ENCODE measurements around the gene ARVCF. TPM values are rescaled to one million over a fixed set of nuclear protein-coding genes. Genes with fewer than 3 reads are reported as not detected.

Gene ARVCF
- total RNA-seq, 1 donor from 2014 or later, result 19.2 TPM

GRCh38 chr22:19962246-19962908 lies 54.2 kb downstream of the ARVCF start:
- peak overlapping the region; percentile 7 for H3K4me3 ChIP-seq (ENCODE audit: low read depth, low read length)
- DNase-seq (ENCODE audit: low read depth) (peak; percentile 79), FAIRE-seq (no peak)
- H3K27me3 ChIP-seq (ENCODE audit: control insufficient read depth, insufficient read depth, low read length), result no peaks in the 10 kb centered on the region
- TF ChIP-seq CTCF (IDR thresholded peaks at IDR 0.05; ENCODE audit: insufficient read depth, low read length, severe bottlenecking), result peak; percentile 92
- H3K36me3 ChIP-seq (ENCODE audit: control insufficient read depth, insufficient read depth, low read length), result peaks cover 25% of the 10 kb centered on the region

GRCh38 chr22:19961868-19962245 lies 54.8 kb downstream of the ARVCF start:
- DNase-seq (ENCODE audit: low read depth), result no peak
- FAIRE-seq, result no peak
- H3K4me3 ChIP-seq (ENCODE audit: low read depth, low read length), result no peak overlapping the region
- TF ChIP-seq CTCF (IDR thresholded peaks at IDR 0.05; ENCODE audit: insufficient read depth, low read length, severe bottlenecking), result no peak
- no peaks in the 10 kb centered on the region for H3K27me3 ChIP-seq (ENCODE audit: control insufficient read depth, insufficient read depth, low read length)
- peaks cover 24% of the 10 kb centered on the region for H3K36me3 ChIP-seq (ENCODE audit: control insufficient read depth, insufficient read depth, low read length)

- TF ChIP-seq CTCF (IDR thresholded peaks at IDR 0.05; ENCODE audit: insufficient read depth, low read length, severe bottlenecking), result no peak
- Histone ChIP-seq H3K36me3 (ENCODE audit: control insufficient read depth, insufficient read depth, low read length) (peaks cover 22% of the 10 kb centered on the region), H3K4me3 (ENCODE audit: low read depth, low read length) (no peak overlapping the region), H3K27me3 (ENCODE audit: control insufficient read depth, insufficient read depth, low read length) (no peaks in the 10 kb centered on the region)
- DNase-seq (ENCODE audit: low read depth) (no peak), FAIRE-seq (no peak)
These were observed 55.4 kb downstream of the ARVCF start for GRCh38 chr22:19961201-19961580.

- no peaks in the 10 kb centered on the region for H3K27me3 ChIP-seq (ENCODE audit: control insufficient read depth, insufficient read depth, low read length)
- no peak for DNase-seq (ENCODE audit: low read depth)
- no peak overlapping the region for H3K4me3 ChIP-seq (ENCODE audit: low read depth, low read length)
- H3K36me3 ChIP-seq (ENCODE audit: control insufficient read depth, insufficient read depth, low read length), result peaks cover 17% of the 10 kb centered on the region
- no peak for FAIRE-seq
- no peak for TF ChIP-seq CTCF (IDR thresholded peaks at IDR 0.05; ENCODE audit: insufficient read depth, low read length, severe bottlenecking)
These were observed 56.0 kb downstream of the ARVCF start for GRCh38 chr22:19960491-19961200.

- Histone ChIP-seq H3K4me3 (ENCODE audit: low read depth, low read length) (peak overlapping the region; percentile 31), H3K27me3 (ENCODE audit: control insufficient read depth, insufficient read depth, low read length) (no peaks in the 10 kb centered on the region), H3K36me3 (ENCODE audit: control insufficient read depth, insufficient read depth, low read length) (peaks cover 15% of the 10 kb centered on the region)
- no peak for TF ChIP-seq CTCF (IDR thresholded peaks at IDR 0.05; ENCODE audit: insufficient read depth, low read length, severe bottlenecking)
- DNase-seq (ENCODE audit: low read depth) (no peak), FAIRE-seq (no peak)
These were observed 56.8 kb downstream of the ARVCF start for GRCh38 chr22:19959587-19960490.
